HEK293 (cell line): ENCODE measurements around the gene NAALAD2.
"Not testable (repeated sequence)": the region's sequence is repeated elsewhere in the genome, so short reads cannot be mapped to it uniquely, and the experiment has no call there.

ENCODE experiments used
- CTCF ChIP-seq: fragments of 450-650 bp; formaldehyde crosslinking; IDR thresholded peaks from 2 replicates; pipeline ENCODE4 v1.5.1; 2016; ENCODE audit warnings: missing biosample characterization, missing genetic modification characterization
- KLF10 ChIP-seq: fragments of 450-650 bp; IDR thresholded peaks from 2 replicates; pipeline ENCODE4 v1.5.1; 2018; ENCODE audit warnings: missing biosample characterization, mild to moderate bottlenecking, missing genetic modification characterization
- ZNF132 ChIP-seq: fragments of 450-650 bp; formaldehyde crosslinking; IDR thresholded peaks from 2 replicates; pipeline ENCODE4 v1.5.1; 2017; ENCODE audit warnings: missing biosample characterization, missing genetic modification characterization, borderline replicate concordance
- ZNF24 ChIP-seq: fragments of 450-650 bp; formaldehyde crosslinking; IDR thresholded peaks from 2 replicates; pipeline ENCODE4 v1.5.1; 2016; ENCODE audit warnings: missing biosample characterization, missing genetic modification characterization
- ZNF530 ChIP-seq: fragments of 450-650 bp; formaldehyde crosslinking; IDR thresholded peaks from 2 replicates; pipeline ENCODE4 v1.5.1; 2016; ENCODE audit warnings: low read depth, missing biosample characterization, missing genetic modification characterization
- TF ChIP-seq, protein P1 (sequence below): fragments of 450-650 bp; formaldehyde crosslinking; IDR thresholded peaks from 2 replicates; pipeline ENCODE4 v1.5.1; 2016; ENCODE audit warnings: missing biosample characterization, missing genetic modification characterization

GRCh38 chr11:90167704-90168103 lies 33.2 kb downstream of the NAALAD2 start:
- TF ChIP-seq KLF10 (tag by site-specific recombination); ZNF24; CTCF (tag by site-specific recombination); ZNF132 (tag by site-specific recombination); ZNF530 (tag by site-specific recombination): not testable (repeated sequence)
- TF ChIP-seq, protein P1, sequence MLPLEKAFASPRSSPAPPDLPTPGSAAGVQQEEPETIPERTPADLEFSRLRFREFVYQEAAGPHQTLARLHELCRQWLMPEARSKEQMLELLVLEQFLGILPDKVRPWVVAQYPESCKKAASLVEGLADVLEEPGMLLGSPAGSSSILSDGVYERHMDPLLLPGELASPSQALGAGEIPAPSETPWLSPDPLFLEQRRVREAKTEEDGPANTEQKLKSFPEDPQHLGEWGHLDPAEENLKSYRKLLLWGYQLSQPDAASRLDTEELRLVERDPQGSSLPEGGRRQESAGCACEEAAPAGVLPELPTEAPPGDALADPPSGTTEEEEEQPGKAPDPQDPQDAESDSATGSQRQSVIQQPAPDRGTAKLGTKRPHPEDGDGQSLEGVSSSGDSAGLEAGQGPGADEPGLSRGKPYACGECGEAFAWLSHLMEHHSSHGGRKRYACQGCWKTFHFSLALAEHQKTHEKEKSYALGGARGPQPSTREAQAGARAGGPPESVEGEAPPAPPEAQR (tag by site-specific recombination): not testable (repeated sequence)
